Measurements from ENCODE around the gene RPS6KB2.
A peak's percentile ranks its signal among the peaks of the same experiment; 100 is the strongest.

RPS6KB2 gene

GRCh38 chr11:67482275-67482826, 54.1 kb downstream of the RPS6KB2 start:
- TF ChIP-seq EZH2phosphoT487 (IDR thresholded peaks at IDR 0.05; ENCODE audit: low read length) (no peak), CTCF (IDR thresholded peaks at IDR 0.05; ENCODE audit: low read length) (no peak), EZH2 (optimal IDR thresholded peaks at IDR 0.05; ENCODE audit: low read depth, low read length) (no peak)
- Histone ChIP-seq H3K9ac (ENCODE audit: low read length) (peak overlapping the region; percentile 55; the same call in 1 of the 2 replicates), H2AFZ (ENCODE audit: low read length) (peak overlapping the region; percentile 90)

DNA sequence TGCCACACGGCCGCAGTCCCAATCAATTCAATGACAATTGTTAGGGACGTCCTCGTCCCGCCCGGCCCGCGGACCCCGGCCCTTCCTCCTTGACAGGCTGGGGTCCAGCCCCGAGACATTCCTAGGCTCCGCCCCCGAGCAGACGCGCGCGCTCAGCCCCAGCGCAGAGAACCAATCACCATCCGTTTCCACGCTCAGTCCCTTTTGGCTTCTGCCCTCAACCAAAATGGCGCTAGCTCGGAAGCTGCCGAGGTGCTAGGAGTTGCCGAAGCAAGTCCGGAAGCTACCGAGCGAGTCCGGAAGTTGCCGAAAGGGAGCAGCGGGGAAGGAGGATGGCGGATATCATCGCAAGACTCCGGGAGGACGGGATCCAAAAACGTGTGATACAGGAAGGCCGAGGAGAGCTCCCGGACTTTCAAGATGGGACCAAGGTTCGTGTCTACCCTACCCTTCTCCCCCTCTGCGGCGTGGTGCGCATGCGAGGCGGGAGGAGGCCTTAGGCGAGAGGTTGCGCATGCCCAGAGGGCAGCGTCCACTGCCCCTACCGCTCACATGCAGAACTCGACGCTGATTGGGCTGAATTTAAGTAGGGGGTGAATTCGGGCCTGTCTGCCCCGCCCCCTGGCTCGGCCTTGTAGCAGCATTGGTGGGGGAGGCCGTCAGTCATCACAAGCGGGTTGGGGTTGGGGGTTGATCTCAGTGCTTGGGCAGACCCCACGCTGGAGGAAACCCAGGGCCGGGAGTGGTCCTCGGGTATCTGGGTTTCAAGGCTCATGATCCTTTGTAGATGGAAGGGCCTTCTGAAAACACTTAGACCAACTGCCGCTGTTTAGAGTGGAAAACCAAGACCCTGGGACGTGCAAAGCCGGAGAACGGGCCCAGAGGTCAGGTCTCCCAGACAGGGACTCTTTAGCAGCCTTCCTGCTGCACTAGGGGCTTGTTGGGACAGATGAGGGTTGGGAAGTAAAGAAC, 54.8 kb downstream of the RPS6KB2 start, which contains the start of gene AIP:
AIP (plus strand) TSS at position 200 of the 972 bp plus-strand sequence; CDS start at position 333, 133 bp downstream.
- peak within 1 kb of the TSS; percentile 56 for H3K4me2 ChIP-seq (ENCODE audit: low read depth, low read length)
- H3K9ac ChIP-seq (ENCODE audit: low read length): peak within 1 kb of the TSS; percentile 55
- peak within 1 kb of the TSS; percentile 38; the same call in 1 of the 2 replicates for H3K27ac ChIP-seq (ENCODE audit: low read length)
- no peaks in the 10 kb centered on the region for H3K9me2 ChIP-seq (replicated peaks; ENCODE audit: insufficient read depth, low read length)
- peak within 1 kb of the TSS; percentile 90 for H2AFZ ChIP-seq (ENCODE audit: low read length)
- H3K4me3 ChIP-seq (ENCODE audit: low read length): peak within 1 kb of the TSS; percentile 67
- no peaks in the 10 kb centered on the region for H4K20me1 ChIP-seq (ENCODE audit: insufficient read depth, low read length)
- no peaks in the 10 kb centered on the region for H3K9me3 ChIP-seq (replicated peaks; ENCODE audit: insufficient read depth, low read length)
- DNase-seq: peak; percentile 99
- H3K4me1 ChIP-seq (ENCODE audit: low read length): peaks cover 20% of the 10 kb centered on the region
- H3K27me3 ChIP-seq (replicated peaks; ENCODE audit: insufficient read depth, low read length): peaks cover 21% of the 10 kb centered on the region
- no peaks in the 10 kb centered on the region for H3K36me3 ChIP-seq (replicated peaks; ENCODE audit: insufficient read depth, low read length)
- H3K79me2 ChIP-seq (ENCODE audit: low read length): peaks cover 26% of the 10 kb centered on the region
- TF ChIP-seq EZH2 (optimal IDR thresholded peaks at IDR 0.05; ENCODE audit: low read depth, low read length): no peak
- TF ChIP-seq CTCF (IDR thresholded peaks at IDR 0.05; ENCODE audit: low read length): no peak
- H3F3A ChIP-seq (ENCODE audit: insufficient read depth, low read length): no peaks in the 10 kb centered on the region

More at GRCh38 chr11:67482275-67482826, 54.1 kb downstream of the RPS6KB2 start:
- DNase-seq: no peak
- Histone ChIP-seq H3K9me3 (replicated peaks; ENCODE audit: insufficient read depth, low read length) (no peaks in the 10 kb centered on the region), H3K4me3 (ENCODE audit: low read length) (peak overlapping the region; percentile 67), H3F3A (ENCODE audit: insufficient read depth, low read length) (no peaks in the 10 kb centered on the region), H3K36me3 (replicated peaks; ENCODE audit: insufficient read depth, low read length) (no peaks in the 10 kb centered on the region), H4K20me1 (ENCODE audit: insufficient read depth, low read length) (no peaks in the 10 kb centered on the region), H3K4me1 (ENCODE audit: low read length) (peaks cover 20% of the 10 kb centered on the region), H3K79me2 (ENCODE audit: low read length) (peaks cover 26% of the 10 kb centered on the region), H3K4me2 (ENCODE audit: low read depth, low read length) (peak overlapping the region; percentile 56), H3K27ac (ENCODE audit: low read length) (peak overlapping the region; percentile 38; the same call in 1 of the 2 replicates), H3K9me2 (replicated peaks; ENCODE audit: insufficient read depth, low read length) (no peaks in the 10 kb centered on the region), H3K27me3 (replicated peaks; ENCODE audit: insufficient read depth, low read length) (peaks cover 21% of the 10 kb centered on the region)

- Histone ChIP-seq H3K79me2 (ENCODE audit: low read length) (peaks cover 26% of the 10 kb centered on the region), H3F3A (ENCODE audit: insufficient read depth, low read length) (no peaks in the 10 kb centered on the region), H3K27me3 (replicated peaks; ENCODE audit: insufficient read depth, low read length) (peaks cover 13% of the 10 kb centered on the region), H3K36me3 (replicated peaks; ENCODE audit: insufficient read depth, low read length) (no peaks in the 10 kb centered on the region), H3K9ac (ENCODE audit: low read length) (no peak overlapping the region), H3K9me2 (replicated peaks; ENCODE audit: insufficient read depth, low read length) (no peaks in the 10 kb centered on the region), H3K4me2 (ENCODE audit: low read depth, low read length) (peak overlapping the region; percentile 56; the same call in 1 of the 2 replicates), H2AFZ (ENCODE audit: low read length) (no peak overlapping the region), H4K20me1 (ENCODE audit: insufficient read depth, low read length) (no peaks in the 10 kb centered on the region), H3K27ac (ENCODE audit: low read length) (no peak overlapping the region), H3K4me3 (ENCODE audit: low read length) (no peak overlapping the region), H3K9me3 (replicated peaks; ENCODE audit: insufficient read depth, low read length) (no peaks in the 10 kb centered on the region), H3K4me1 (ENCODE audit: low read length) (peaks cover 20% of the 10 kb centered on the region)
- TF ChIP-seq EZH2 (optimal IDR thresholded peaks at IDR 0.05; ENCODE audit: low read depth, low read length) (no peak), CTCF (IDR thresholded peaks at IDR 0.05; ENCODE audit: low read length) (no peak), EZH2phosphoT487 (IDR thresholded peaks at IDR 0.05; ENCODE audit: low read length) (no peak)
- no peak for DNase-seq
These were observed 55.8 kb downstream of the RPS6KB2 start for GRCh38 chr11:67483831-67484665.
